Measurements from ENCODE around the gene PTGDS. TPM values are rescaled to one million over a fixed set of nuclear protein-coding genes. Genes with fewer than 3 reads are reported as not detected.

The PTGDS gene
- total RNA-seq, 4 donors from 2014 or later, result 10.4 to 77.9 (median 51.6) TPM

GRCh38 chr9:136974817-136975535 is 2.3 kb upstream of the PTGDS start:
- 63% methylated on average over 10 of the region's 15 CpGs for WGBS
- Histone ChIP-seq H3K27me3 (peaks cover 0 to 29% (median 0%) of the 10 kb centered on the region in 4 donors), H3K4me1 (peaks cover 30 to 47% (median 40%) of the 10 kb centered on the region in 4 donors), H3K9me3 (no peaks in the 10 kb centered on the region), H3K36me3 (no peaks in the 10 kb centered on the region), H3K27ac (replicated peaks in 1 of 4) (peak overlapping the region in 2 of 4 donors; percentile 27 to 33), H3K4me3 (no peak overlapping the region)
- no peak for DNase-seq (ENCODE audit: extremely low spot score)
- intact Hi-C loops (cut with DNase I), result no loop called here
- TF ChIP-seq CTCF (IDR thresholded peaks at IDR 0.05), result no peak
- no peak for TF ChIP-seq POLR2AphosphoS5 (IDR thresholded peaks at IDR 0.05)
- no peak for TF ChIP-seq POLR2A (IDR thresholded peaks at IDR 0.05; ENCODE audit: low read depth)
- TF ChIP-seq EP300 (IDR thresholded peaks at IDR 0.05), result no peak

- TF ChIP-seq CTCF (IDR thresholded peaks at IDR 0.05) (peak in 1 of 3 experiments; percentile 14), EP300 (IDR thresholded peaks at IDR 0.05) (no peak), POLR2AphosphoS5 (IDR thresholded peaks at IDR 0.05) (no peak)
- intact Hi-C loops (cut with DNase I), result no loop called here
- WGBS, result 85% methylated on average over 6 of the region's 14 CpGs
Observed at GRCh38 chr9:136975644-136976043, 1.7 kb upstream of the PTGDS start.

GRCh38 chr9:136977649-136978072 is 357 bp downstream of the PTGDS start:
- H3K4me1 ChIP-seq, result peaks cover 30 to 57% (median 48%) of the 10 kb centered on the region in 4 donors
- H3K27ac ChIP-seq (replicated peaks in 1 of 4), result peak overlapping the region in 3 of 4 donors; percentile 48 to 64 (median 52)
- WGBS, result no CpG with 5 or more reads among the region's 33 CpGs
- no peak for TF ChIP-seq POLR2AphosphoS5 (IDR thresholded peaks at IDR 0.05)
- TF ChIP-seq POLR2A (IDR thresholded peaks at IDR 0.05; ENCODE audit: low read depth), result no peak
- no peak for TF ChIP-seq EP300 (IDR thresholded peaks at IDR 0.05)
- no peak for TF ChIP-seq CTCF (IDR thresholded peaks at IDR 0.05)
- H3K9me3 ChIP-seq, result no peaks in the 10 kb centered on the region
- intact Hi-C loops (cut with DNase I), result no loop called here
- peak overlapping the region; percentile 54 to 68 (median 56) for H3K4me3 ChIP-seq
- H3K27me3 ChIP-seq, result peaks cover 0 to 36% (median 0%) of the 10 kb centered on the region in 4 donors
- no peaks in the 10 kb centered on the region for H3K36me3 ChIP-seq
- DNase-seq (ENCODE audit: extremely low spot score), result no peak

More at GRCh38 chr9:136975644-136976043, 1.7 kb upstream of the PTGDS start:
- DNase-seq (ENCODE audit: extremely low spot score), result no peak
- H3K4me1 ChIP-seq, result peaks cover 30 to 47% (median 43%) of the 10 kb centered on the region in 4 donors
- H3K36me3 ChIP-seq, result no peaks in the 10 kb centered on the region
- H3K27ac ChIP-seq (replicated peaks in 1 of 4), result peak overlapping the region in 1 of 4 donors; percentile 33
- peaks cover 0 to 22% (median 0%) of the 10 kb centered on the region in 4 donors for H3K27me3 ChIP-seq
- no peaks in the 10 kb centered on the region for H3K9me3 ChIP-seq
- H3K4me3 ChIP-seq, result no peak overlapping the region

- Histone ChIP-seq H3K4me3 (peak overlapping the region; percentile 54 to 68 (median 56)), H3K9me3 (no peaks in the 10 kb centered on the region), H3K36me3 (no peaks in the 10 kb centered on the region), H3K27ac (replicated peaks in 1 of 4) (peak overlapping the region in 3 of 4 donors; percentile 48 to 64 (median 52)), H3K27me3 (peaks cover 0 to 39% (median 0%) of the 10 kb centered on the region in 4 donors), H3K4me1 (peaks cover 30 to 57% (median 50%) of the 10 kb centered on the region in 4 donors)
- WGBS, result 9% methylated on average over 12 of the region's 78 CpGs
- TF ChIP-seq CTCF (IDR thresholded peaks at IDR 0.05) (no peak), POLR2A (IDR thresholded peaks at IDR 0.05; ENCODE audit: low read depth) (no peak), EP300 (IDR thresholded peaks at IDR 0.05) (no peak), POLR2AphosphoS5 (IDR thresholded peaks at IDR 0.05) (no peak)
- intact Hi-C loops (cut with DNase I), result no loop called here
- DNase-seq (ENCODE audit: extremely low spot score), result no peak
Observed at GRCh38 chr9:136978073-136978864, 965 bp downstream of the PTGDS start.

All from esophagus muscularis mucosa (tissue), 4 donors.